ENCODE results near the gene FNBP1L.

Gene FNBP1L

GRCh38 chr1:93575621-93576284 is 127.8 kb downstream of the FNBP1L start:
- Histone ChIP-seq H3K4me3 (ENCODE audit: low read length) (peak overlapping the region; percentile 8), H2AFZ (ENCODE audit: low read depth, low read length) (peak overlapping the region; percentile 1), H3K4me1 (ENCODE audit: insufficient read depth, low read length) (peaks cover 26% of the 10 kb centered on the region), H3K9me3 (ENCODE audit: low read length) (no peaks in the 10 kb centered on the region), H3K27me3 (ENCODE audit: insufficient read depth, low read length) (no peaks in the 10 kb centered on the region), H3K36me3 (ENCODE audit: insufficient read depth, low read length) (peaks cover 3% of the 10 kb centered on the region)

- Histone ChIP-seq H2AFZ (ENCODE audit: low read depth, low read length) (peak overlapping the region; percentile 12), H3K36me3 (ENCODE audit: insufficient read depth, low read length) (peaks cover 3% of the 10 kb centered on the region), H3K9me3 (ENCODE audit: low read length) (no peaks in the 10 kb centered on the region), H3K4me3 (ENCODE audit: low read length) (peak overlapping the region; percentile 8), H3K4me1 (ENCODE audit: insufficient read depth, low read length) (peaks cover 26% of the 10 kb centered on the region), H3K27me3 (ENCODE audit: insufficient read depth, low read length) (no peaks in the 10 kb centered on the region)
These were observed 128.4 kb downstream of the FNBP1L start for GRCh38 chr1:93576346-93576745.

- Histone ChIP-seq H2AFZ (ENCODE audit: low read depth, low read length) (peak overlapping the region; percentile 12), H3K4me3 (ENCODE audit: low read length) (no peak overlapping the region), H3K4me1 (ENCODE audit: insufficient read depth, low read length) (peaks cover 26% of the 10 kb centered on the region), H3K9me3 (ENCODE audit: low read length) (no peaks in the 10 kb centered on the region), H3K27me3 (ENCODE audit: insufficient read depth, low read length) (no peaks in the 10 kb centered on the region), H3K36me3 (ENCODE audit: insufficient read depth, low read length) (no peaks in the 10 kb centered on the region)
These were observed 128.8 kb downstream of the FNBP1L start for GRCh38 chr1:93576746-93577145.

GRCh38 chr1:93577536-93578432 is 129.9 kb downstream of the FNBP1L start:
- no peak overlapping the region for H3K4me3 ChIP-seq (ENCODE audit: low read length)
- peaks cover 4% of the 10 kb centered on the region for H3K36me3 ChIP-seq (ENCODE audit: insufficient read depth, low read length)
- H3K27me3 ChIP-seq (ENCODE audit: insufficient read depth, low read length) = no peaks in the 10 kb centered on the region
- H3K4me1 ChIP-seq (ENCODE audit: insufficient read depth, low read length) = peaks cover 26% of the 10 kb centered on the region
- no peaks in the 10 kb centered on the region for H3K9me3 ChIP-seq (ENCODE audit: low read length)
- no peak overlapping the region for H2AFZ ChIP-seq (ENCODE audit: low read depth, low read length)

- Histone ChIP-seq H2AFZ (ENCODE audit: low read depth, low read length) (no peak overlapping the region), H3K9me3 (ENCODE audit: low read length) (no peaks in the 10 kb centered on the region), H3K27me3 (ENCODE audit: insufficient read depth, low read length) (no peaks in the 10 kb centered on the region), H3K4me3 (ENCODE audit: low read length) (no peak overlapping the region), H3K36me3 (ENCODE audit: insufficient read depth, low read length) (peaks cover 4% of the 10 kb centered on the region), H3K4me1 (ENCODE audit: insufficient read depth, low read length) (peaks cover 26% of the 10 kb centered on the region)
These were observed 130.5 kb downstream of the FNBP1L start for GRCh38 chr1:93578433-93578830.

- Histone ChIP-seq H3K36me3 (ENCODE audit: insufficient read depth, low read length) (peaks cover 6% of the 10 kb centered on the region), H3K4me3 (ENCODE audit: low read length) (no peak overlapping the region), H3K4me1 (ENCODE audit: insufficient read depth, low read length) (peaks cover 26% of the 10 kb centered on the region), H3K9me3 (ENCODE audit: low read length) (no peaks in the 10 kb centered on the region), H2AFZ (ENCODE audit: low read depth, low read length) (no peak overlapping the region), H3K27me3 (ENCODE audit: insufficient read depth, low read length) (no peaks in the 10 kb centered on the region)
These were observed 131.2 kb downstream of the FNBP1L start for GRCh38 chr1:93578911-93579825.

- H3K27me3 ChIP-seq (ENCODE audit: insufficient read depth, low read length) = no peaks in the 10 kb centered on the region
- no peak overlapping the region for H2AFZ ChIP-seq (ENCODE audit: low read depth, low read length)
- peaks cover 23% of the 10 kb centered on the region for H3K4me1 ChIP-seq (ENCODE audit: insufficient read depth, low read length)
- H3K9me3 ChIP-seq (ENCODE audit: low read length) = no peaks in the 10 kb centered on the region
- peaks cover 6% of the 10 kb centered on the region for H3K36me3 ChIP-seq (ENCODE audit: insufficient read depth, low read length)
- no peak overlapping the region for H3K4me3 ChIP-seq (ENCODE audit: low read length)
These were observed 132.0 kb downstream of the FNBP1L start for GRCh38 chr1:93579891-93580290.

GRCh38 chr1:93581917-93582850 is 134.3 kb downstream of the FNBP1L start:
- H3K4me1 ChIP-seq (ENCODE audit: insufficient read depth, low read length) = peaks cover 1% of the 10 kb centered on the region
- peaks cover 6% of the 10 kb centered on the region for H3K36me3 ChIP-seq (ENCODE audit: insufficient read depth, low read length)
- H2AFZ ChIP-seq (ENCODE audit: low read depth, low read length) = no peak overlapping the region
- no peak overlapping the region for H3K4me3 ChIP-seq (ENCODE audit: low read length)
- no peaks in the 10 kb centered on the region for H3K27me3 ChIP-seq (ENCODE audit: insufficient read depth, low read length)
- no peaks in the 10 kb centered on the region for H3K9me3 ChIP-seq (ENCODE audit: low read length)

GRCh38 chr1:93584261-93585003 is 136.5 kb downstream of the FNBP1L start:
- Histone ChIP-seq H3K9me3 (ENCODE audit: low read length) (no peaks in the 10 kb centered on the region), H3K4me1 (ENCODE audit: insufficient read depth, low read length) (peaks cover 7% of the 10 kb centered on the region), H3K4me3 (ENCODE audit: low read length) (no peak overlapping the region), H2AFZ (ENCODE audit: low read depth, low read length) (no peak overlapping the region), H3K27me3 (ENCODE audit: insufficient read depth, low read length) (no peaks in the 10 kb centered on the region), H3K36me3 (ENCODE audit: insufficient read depth, low read length) (peaks cover 6% of the 10 kb centered on the region)

GRCh38 chr1:93585059-93585966 is 137.4 kb downstream of the FNBP1L start:
- Histone ChIP-seq H3K9me3 (ENCODE audit: low read length) (no peaks in the 10 kb centered on the region), H2AFZ (ENCODE audit: low read depth, low read length) (no peak overlapping the region), H3K27me3 (ENCODE audit: insufficient read depth, low read length) (no peaks in the 10 kb centered on the region), H3K36me3 (ENCODE audit: insufficient read depth, low read length) (peaks cover 6% of the 10 kb centered on the region), H3K4me3 (ENCODE audit: low read length) (no peak overlapping the region), H3K4me1 (ENCODE audit: insufficient read depth, low read length) (peaks cover 7% of the 10 kb centered on the region)

- H3K4me3 ChIP-seq (ENCODE audit: low read length) = no peak overlapping the region
- no peaks in the 10 kb centered on the region for H3K9me3 ChIP-seq (ENCODE audit: low read length)
- no peaks in the 10 kb centered on the region for H3K27me3 ChIP-seq (ENCODE audit: insufficient read depth, low read length)
- peaks cover 7% of the 10 kb centered on the region for H3K4me1 ChIP-seq (ENCODE audit: insufficient read depth, low read length)
- H3K36me3 ChIP-seq (ENCODE audit: insufficient read depth, low read length) = peaks cover 5% of the 10 kb centered on the region
- no peak overlapping the region for H2AFZ ChIP-seq (ENCODE audit: low read depth, low read length)
These were observed 139.4 kb downstream of the FNBP1L start for GRCh38 chr1:93587354-93587753.

Data from neuron (in vitro differentiated cells).